Liver (tissue), 9 donors: ENCODE measurements around the gene CENPU. TPM values are rescaled to one million over a fixed set of nuclear protein-coding genes. Genes with fewer than 3 reads are reported as not detected.

Experiments used
- DNase-seq: peaks from one replicate; pipeline ENCODE4 v3.0.0-alpha.2; 2017; ENCODE audit warnings: low spot score
- H3K27ac ChIP-seq, 2 donors: one replicate each; pipeline ENCODE4 v1.7.0; 2013; ENCODE audit warnings: inconsistent platforms in 2 of 2, low read length in 2 of 2, control low read depth in 1 of 2, low read depth in 1 of 2, mild to moderate bottlenecking in 1 of 2
- H3K27me3 ChIP-seq, 4 donors: one replicate each; pipeline versions ENCODE4 v1.6.1 to v1.7.0; 2013; ENCODE audit warnings: low read length in 3 of 4, inconsistent platforms in 1 of 4, mild to moderate bottlenecking in 1 of 4, moderate library complexity in 1 of 4; ENCODE audit not compliant: control insufficient read depth in 4 of 4, insufficient read depth in 4 of 4
- H3K36me3 ChIP-seq, 4 donors: one replicate each; pipeline versions ENCODE4 v1.6.1 to v1.7.0; 2013; ENCODE audit warnings: low read length in 3 of 4, mild to moderate bottlenecking in 3 of 4, low read depth in 1 of 4, moderate library complexity in 1 of 4; ENCODE audit not compliant: control insufficient read depth in 4 of 4, insufficient read depth in 3 of 4
- H3K4me1 ChIP-seq, 4 donors: one replicate each; pipeline versions ENCODE4 v1.6.1 to v1.7.0; 2013; ENCODE audit warnings: low read length in 3 of 4, mild to moderate bottlenecking in 3 of 4, moderate library complexity in 1 of 4; ENCODE audit not compliant: control insufficient read depth in 4 of 4, insufficient read depth in 4 of 4
- H3K4me3 ChIP-seq, 3 donors: one replicate each; pipeline versions ENCODE4 v1.6.1 to v1.7.0; 2013; ENCODE audit warnings: low read length in 3 of 3, control low read depth in 1 of 3, low read depth in 1 of 3, mild to moderate bottlenecking in 1 of 3
- H3K9ac ChIP-seq, 2 donors: one replicate each; pipeline ENCODE4 v1.7.0; 2013; ENCODE audit warnings: low read length in 2 of 2, mild to moderate bottlenecking in 2 of 2, moderate library complexity in 2 of 2, control low read depth in 1 of 2, low read depth in 1 of 2
- H3K9me3 ChIP-seq, 4 donors: one replicate each; pipeline versions ENCODE4 v1.6.1 to v1.7.0; 2013; ENCODE audit warnings: low read length in 3 of 4; ENCODE audit not compliant: control insufficient read depth in 4 of 4
- EGR1 ChIP-seq, 2 donors: IDR thresholded peaks; 2 replicates each; pipeline ENCODE4 v1.6.1; 2016 to 2018; ENCODE audit warnings: antibody characterized with exemption in 2 of 2, low read depth in 2 of 2
- FOXA1 ChIP-seq: IDR thresholded peaks from 2 replicates; pipeline ENCODE4 v1.6.1; 2016; ENCODE audit warnings: antibody characterized with exemption
- FOXA2 ChIP-seq: IDR thresholded peaks from 2 replicates; pipeline ENCODE4 v1.6.1; 2016; ENCODE audit warnings: antibody characterized with exemption
- GABPA ChIP-seq, 2 donors: IDR thresholded peaks in 1 of 2; conservative IDR thresholded peaks in 1 of 2; 2 replicates each; pipeline ENCODE4 v1.6.1; 2016; ENCODE audit warnings: antibody characterized with exemption in 2 of 2, mild to moderate bottlenecking in 1 of 2, moderate library complexity in 1 of 2
- HNF4A ChIP-seq, 2 donors: conservative IDR thresholded peaks; 2 replicates each; pipeline ENCODE4 v1.6.1; 2016; ENCODE audit warnings: antibody characterized with exemption in 2 of 2, mild to moderate bottlenecking in 2 of 2
- HNF4G ChIP-seq: IDR thresholded peaks from 2 replicates; pipeline ENCODE4 v1.6.1; 2016; ENCODE audit warnings: antibody characterized with exemption
- JUND ChIP-seq, 2 donors: IDR thresholded peaks; 2 replicates each; pipeline ENCODE4 v1.6.1; 2016; ENCODE audit warnings: antibody characterized with exemption in 2 of 2
- MAX ChIP-seq: IDR thresholded peaks from 2 replicates; pipeline ENCODE4 v1.6.1; 2016; ENCODE audit warnings: antibody characterized with exemption
- NR2F2 ChIP-seq: IDR thresholded peaks from 2 replicates; pipeline ENCODE4 v1.6.1; 2016; ENCODE audit warnings: antibody characterized with exemption
- RAD21 ChIP-seq, 2 donors: IDR thresholded peaks; 2 replicates each; pipeline ENCODE4 v1.6.1; 2016; ENCODE audit warnings: antibody characterized with exemption in 2 of 2, mild to moderate bottlenecking in 2 of 2
- REST ChIP-seq: IDR thresholded peaks from 2 replicates; pipeline ENCODE4 v1.6.1; 2016; ENCODE audit warnings: antibody characterized with exemption, mild to moderate bottlenecking
- RXRA ChIP-seq, 2 donors: IDR thresholded peaks; 2 replicates each; pipeline ENCODE4 v1.6.1; 2017 to 2018; ENCODE audit warnings: antibody characterized with exemption in 2 of 2, mild to moderate bottlenecking in 1 of 2
- SP1 ChIP-seq: IDR thresholded peaks from 2 replicates; pipeline ENCODE4 v1.6.1; 2018; ENCODE audit warnings: antibody characterized with exemption, mild to moderate bottlenecking
- TAF1 ChIP-seq: conservative IDR thresholded peaks from 2 replicates; pipeline ENCODE4 v1.6.1; 2016; ENCODE audit warnings: antibody characterized with exemption, mild to moderate bottlenecking
- YY1 ChIP-seq: IDR thresholded peaks from 2 replicates; pipeline ENCODE4 v1.6.1; 2016; ENCODE audit warnings: antibody characterized with exemption, mild to moderate bottlenecking
- WGBS: extraction: QIAGEN DNeasy Blood & Tissue Kit; methylation state at CpG from one replicate; pipeline ENCODE4 v1.1.7; 2013; 5-methylcytosine and 5-hydroxymethylcytosine counted together
- polyA plus RNA-seq, 2 donors: library from polyadenylated mRNA; stranded (reverse) in 1 of 2; unstranded in 1 of 2; fragments of 200-250 nt in 1 of 2; fragments of >200 nt in 1 of 2; fragmentation: Nextera tagmentation in 1 of 2; extraction: Ambion mirVana in 1 of 2; gene quantifications; one replicate each; pipeline versions ENCODE4 v1.2.1 to v1.2.3, GENCODE V29; 2013 to 2015
- total RNA-seq, 2 donors: library from RNA; depleted of rRNA; stranded (reverse); fragments of >200 nt; gene quantifications; one replicate each; pipeline ENCODE4 v1.2.3, GENCODE V29; 2014
- TF ChIP-seq, protein P1 (sequence below): IDR thresholded peaks from 2 replicates; pipeline ENCODE4 v1.6.1; 2016; ENCODE audit warnings: antibody characterized with exemption
- TF ChIP-seq, protein P2 (sequence below): fragments of 150-350 bp; IDR thresholded peaks from 2 replicates; pipeline ENCODE4 v1.5.1; 2017; ENCODE audit warnings: improper control_type of control experiment, low read depth, low read length; ENCODE audit not compliant: missing input control
- TF ChIP-seq, protein P3 (sequence below): IDR thresholded peaks from 2 replicates; pipeline ENCODE4 v1.6.1; 2016; ENCODE audit warnings: antibody characterized with exemption
- donor health status: healthy.
- donor health status: healthy.
- donor health status: healthy.
- donor health status: healthy.
- donor health status: healthy.

CENPU gene
- total and polyA plus RNA-seq, 4 donors, result 1.2 to 22.0 (median 1.8) TPM

DNA sequence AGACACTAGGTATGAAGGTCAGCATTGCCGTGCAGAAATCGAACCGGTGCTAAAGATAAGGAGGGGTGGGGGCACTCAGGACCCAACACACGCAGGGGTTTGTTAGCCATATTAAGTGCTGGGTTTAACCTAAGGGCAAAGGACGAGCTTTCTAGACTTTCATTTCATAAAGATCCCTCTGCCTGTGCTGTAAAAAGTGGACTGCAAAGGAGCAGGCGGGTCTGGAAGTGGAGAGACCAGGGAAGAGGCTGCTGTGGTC, 85.9 kb downstream of the CENPU start (continued):
- TF ChIP-seq MAX (no peak), HNF4A (conservative IDR thresholded peaks at IDR 0.05) (no peak)

DNA sequence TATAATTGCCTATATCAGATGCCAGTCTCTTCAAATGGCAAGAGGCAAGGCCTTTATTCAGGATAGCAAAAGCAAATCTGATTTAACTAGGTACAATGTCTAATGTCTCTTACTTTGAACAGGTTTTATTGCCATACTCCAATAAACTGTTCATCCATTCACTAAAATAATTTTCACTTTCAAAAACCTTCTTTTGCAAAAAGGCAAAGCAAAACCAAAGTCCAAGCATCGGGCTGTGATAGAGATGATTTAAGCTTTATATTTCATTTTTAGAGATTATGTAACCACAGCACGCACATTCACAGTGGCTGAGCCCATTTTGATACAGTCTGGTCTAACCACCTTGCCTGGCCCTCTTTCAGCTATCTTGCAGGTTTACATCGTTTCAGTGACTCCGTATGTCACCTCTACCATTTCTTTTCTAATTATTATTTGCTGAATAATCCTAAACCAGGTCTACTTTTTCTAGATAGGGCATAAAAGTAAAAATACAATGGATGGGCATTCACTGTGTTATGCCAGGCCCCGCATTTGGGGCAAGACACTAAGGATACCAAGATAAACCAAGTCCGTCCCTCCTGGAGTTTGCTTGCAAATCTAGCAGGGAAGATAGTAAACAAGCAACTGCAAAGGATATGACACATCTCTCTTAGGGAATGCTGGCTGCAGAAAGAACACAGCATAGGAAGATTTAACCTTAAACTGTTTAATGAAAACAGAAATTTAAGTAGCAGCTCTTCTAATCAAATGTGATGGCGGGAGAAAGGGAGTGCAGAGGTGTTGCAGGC, 86.4 kb downstream of the CENPU start:
- Histone ChIP-seq H3K9me3 (no peaks in the 10 kb centered on the region), H3K27me3 (no peaks in the 10 kb centered on the region), H3K4me3 (peak overlapping the region; percentile 76 to 95 (median 78)), H3K36me3 (peaks cover 0 to 7% (median 2%) of the 10 kb centered on the region in 4 donors), H3K27ac (peak overlapping the region in 1 of 2 donors; percentile 3), H3K4me1 (peaks cover 2 to 46% (median 37%) of the 10 kb centered on the region in 4 donors), H3K9ac (peak overlapping the region in 1 of 2 donors; percentile 87)
- DNase-seq, result no peak
- no peak for TF ChIP-seq GABPA (IDR thresholded peaks at IDR 0.05 in 1 of 2, conservative IDR thresholded peaks at IDR 0.05 in 1 of 2)
- TF ChIP-seq RAD21 (IDR thresholded peaks at IDR 0.05), result no peak
- TF ChIP-seq FOXA1, result no peak
- no peak for TF ChIP-seq REST
- TF ChIP-seq MAX, result no peak
- TF ChIP-seq RXRA (IDR thresholded peaks at IDR 0.05), result no peak
- TF ChIP-seq YY1, result no peak
- no peak for TF ChIP-seq NR2F2
- no peak for TF ChIP-seq HNF4A (conservative IDR thresholded peaks at IDR 0.05)
- no peak for TF ChIP-seq HNF4G
- TF ChIP-seq FOXA2, result no peak
- TF ChIP-seq, protein P1, sequence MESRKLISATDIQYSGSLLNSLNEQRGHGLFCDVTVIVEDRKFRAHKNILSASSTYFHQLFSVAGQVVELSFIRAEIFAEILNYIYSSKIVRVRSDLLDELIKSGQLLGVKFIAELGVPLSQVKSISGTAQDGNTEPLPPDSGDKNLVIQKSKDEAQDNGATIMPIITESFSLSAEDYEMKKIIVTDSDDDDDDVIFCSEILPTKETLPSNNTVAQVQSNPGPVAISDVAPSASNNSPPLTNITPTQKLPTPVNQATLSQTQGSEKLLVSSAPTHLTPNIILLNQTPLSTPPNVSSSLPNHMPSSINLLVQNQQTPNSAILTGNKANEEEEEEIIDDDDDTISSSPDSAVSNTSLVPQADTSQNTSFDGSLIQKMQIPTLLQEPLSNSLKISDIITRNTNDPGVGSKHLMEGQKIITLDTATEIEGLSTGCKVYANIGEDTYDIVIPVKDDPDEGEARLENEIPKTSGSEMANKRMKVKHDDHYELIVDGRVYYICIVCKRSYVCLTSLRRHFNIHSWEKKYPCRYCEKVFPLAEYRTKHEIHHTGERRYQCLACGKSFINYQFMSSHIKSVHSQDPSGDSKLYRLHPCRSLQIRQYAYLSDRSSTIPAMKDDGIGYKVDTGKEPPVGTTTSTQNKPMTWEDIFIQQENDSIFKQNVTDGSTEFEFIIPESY, result no peak
- TF ChIP-seq, protein P2, sequence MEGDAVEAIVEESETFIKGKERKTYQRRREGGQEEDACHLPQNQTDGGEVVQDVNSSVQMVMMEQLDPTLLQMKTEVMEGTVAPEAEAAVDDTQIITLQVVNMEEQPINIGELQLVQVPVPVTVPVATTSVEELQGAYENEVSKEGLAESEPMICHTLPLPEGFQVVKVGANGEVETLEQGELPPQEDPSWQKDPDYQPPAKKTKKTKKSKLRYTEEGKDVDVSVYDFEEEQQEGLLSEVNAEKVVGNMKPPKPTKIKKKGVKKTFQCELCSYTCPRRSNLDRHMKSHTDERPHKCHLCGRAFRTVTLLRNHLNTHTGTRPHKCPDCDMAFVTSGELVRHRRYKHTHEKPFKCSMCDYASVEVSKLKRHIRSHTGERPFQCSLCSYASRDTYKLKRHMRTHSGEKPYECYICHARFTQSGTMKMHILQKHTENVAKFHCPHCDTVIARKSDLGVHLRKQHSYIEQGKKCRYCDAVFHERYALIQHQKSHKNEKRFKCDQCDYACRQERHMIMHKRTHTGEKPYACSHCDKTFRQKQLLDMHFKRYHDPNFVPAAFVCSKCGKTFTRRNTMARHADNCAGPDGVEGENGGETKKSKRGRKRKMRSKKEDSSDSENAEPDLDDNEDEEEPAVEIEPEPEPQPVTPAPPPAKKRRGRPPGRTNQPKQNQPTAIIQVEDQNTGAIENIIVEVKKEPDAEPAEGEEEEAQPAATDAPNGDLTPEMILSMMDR, result no peak
- TF ChIP-seq EGR1 (IDR thresholded peaks at IDR 0.05; ENCODE audit: low read depth in 2 of 2), result no peak
- no peak for TF ChIP-seq JUND (IDR thresholded peaks at IDR 0.05)
- TF ChIP-seq TAF1, result no peak
- TF ChIP-seq, protein P3, sequence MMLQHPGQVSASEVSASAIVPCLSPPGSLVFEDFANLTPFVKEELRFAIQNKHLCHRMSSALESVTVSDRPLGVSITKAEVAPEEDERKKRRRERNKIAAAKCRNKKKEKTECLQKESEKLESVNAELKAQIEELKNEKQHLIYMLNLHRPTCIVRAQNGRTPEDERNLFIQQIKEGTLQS, result no peak
- TF ChIP-seq SP1, result no peak
- WGBS, result 48% methylated on average over 7 of the region's 7 CpGs
